Measurements from ENCODE around the gene MED10.

Gene MED10

GRCh38 chr5:6377582-6377904 is 804 bp downstream of the MED10 start:
- peak; percentile 6 to 27 for DNase-seq (ENCODE audit: low read depth in 2 of 2)
- no peak for TF ChIP-seq CTCF (IDR thresholded peaks at IDR 0.05; ENCODE audit: low read depth, low read length)
- peak overlapping the region; percentile 97 to 98 for H3K4me3 ChIP-seq (replicated peaks in 1 of 2; ENCODE audit: low read depth in 2 of 2, low read length in 2 of 2)

GRCh38 chr5:6376974-6377520 is 1.3 kb downstream of the MED10 start:
- peak overlapping the region; percentile 97 to 98 for H3K4me3 ChIP-seq (replicated peaks in 1 of 2; ENCODE audit: low read depth in 2 of 2, low read length in 2 of 2)
- peak in 1 of 2 donors; percentile 13 for DNase-seq (ENCODE audit: low read depth in 2 of 2)
- TF ChIP-seq CTCF (IDR thresholded peaks at IDR 0.05; ENCODE audit: low read depth, low read length): no peak

- no peak overlapping the region for H3K4me3 ChIP-seq (replicated peaks in 1 of 2; ENCODE audit: low read depth in 2 of 2, low read length in 2 of 2)
- DNase-seq (ENCODE audit: low read depth in 2 of 2): no peak
- no peak for TF ChIP-seq CTCF (IDR thresholded peaks at IDR 0.05; ENCODE audit: low read depth, low read length)
Observed at GRCh38 chr5:6373081-6373846, 5.1 kb downstream of the MED10 start.

- no peak for DNase-seq (ENCODE audit: low read depth in 2 of 2)
- no peak for TF ChIP-seq CTCF (IDR thresholded peaks at IDR 0.05; ENCODE audit: low read depth, low read length)
- no peak overlapping the region for H3K4me3 ChIP-seq (replicated peaks in 1 of 2; ENCODE audit: low read depth in 2 of 2, low read length in 2 of 2)
Observed at GRCh38 chr5:6372251-6373080, 5.9 kb downstream of the MED10 start.

- TF ChIP-seq CTCF (IDR thresholded peaks at IDR 0.05; ENCODE audit: low read depth, low read length): no peak
- DNase-seq (ENCODE audit: low read depth in 2 of 2): no peak
- no peak overlapping the region for H3K4me3 ChIP-seq (replicated peaks in 1 of 2; ENCODE audit: low read depth in 2 of 2, low read length in 2 of 2)
Observed at GRCh38 chr5:6371079-6371810, 7.1 kb downstream of the MED10 start.

GRCh38 chr5:6370580-6370979 is 7.8 kb downstream of the MED10 start:
- TF ChIP-seq CTCF (IDR thresholded peaks at IDR 0.05; ENCODE audit: low read depth, low read length): no peak
- peak in 1 of 2 donors; percentile 6 for DNase-seq (ENCODE audit: low read depth in 2 of 2)
- no peak overlapping the region for H3K4me3 ChIP-seq (replicated peaks in 1 of 2; ENCODE audit: low read depth in 2 of 2, low read length in 2 of 2)
